Panc1 (cell line): Measurements from ENCODE around the gene ACOX3. TPM values are rescaled to one million over a fixed set of nuclear protein-coding genes. Genes with fewer than 3 reads are reported as not detected.

Experiments
- ATAC-seq: fragments of 200-7000 bp; cut with Tn5 transposase; 2 replicates; pipeline ENCODE4 v1.9.1; 2020; ENCODE audit warnings: mild to moderate bottlenecking, moderate library complexity
- BruUV-seq: library from RNA; stranded (reverse); fragments of 400-500 nt; replicated peaks from 2 replicates; lab custom pipeline; 2021; lab: Mats Ljungman, UMichigan
- CTCF ChIA-PET: fragments of 300-600 bp; sonication (Branson Sonifier 250); formaldehyde crosslinking; loops from one replicate; lab custom pipeline; 2022; ENCODE audit warnings: antibody characterized with exemption; lab: Charles Lee
- POLR2A ChIA-PET: fragments of 300-600 bp; sonication (Branson Sonifier 250); formaldehyde crosslinking; loops from one replicate; lab custom pipeline; 2022; ENCODE audit warnings: antibody characterized with exemption; lab: Charles Lee
- DNase-seq: peaks from one replicate; pipeline ENCODE4 v3.0.0-alpha.2; 2010; ENCODE audit warnings: low read depth, low spot score
- H3K27ac ChIP-seq: 2 replicates; pipeline ENCODE4 v1.5.1; 2011; ENCODE audit warnings: mild to moderate bottlenecking, low read length, inconsistent platforms
- H3K27me3 ChIP-seq: fragments of 200-500 bp; sonication (Bioruptor generic); 2 replicates; pipeline ENCODE4 v1.6.0; 2014; ENCODE audit warnings: low read length, inconsistent platforms; ENCODE audit not compliant: control insufficient read depth, insufficient read depth
- H3K36me3 ChIP-seq: fragments of 200-500 bp; sonication (Bioruptor generic); 2 replicates; pipeline ENCODE4 v1.5.1; 2014; ENCODE audit warnings: inconsistent platforms, mild to moderate bottlenecking, low read length, moderate library complexity; ENCODE audit not compliant: control insufficient read depth, insufficient read depth
- H3K4me1 ChIP-seq: 2 replicates; pipeline ENCODE4 v1.5.1; 2011; ENCODE audit warnings: inconsistent platforms, mild to moderate bottlenecking, low read length, moderate library complexity; ENCODE audit not compliant: control insufficient read depth, insufficient read depth
- H3K4me3 ChIP-seq, 2 experiments: 2 replicates each; pipeline ENCODE4 v1.5.1; 2011 to 2012; ENCODE audit warnings: low read depth in 2 of 2, low read length in 2 of 2, mild to moderate bottlenecking in 2 of 2, inconsistent platforms in 1 of 2, moderate library complexity in 1 of 2
- H3K9me3 ChIP-seq: fragments of 200-500 bp; sonication (Bioruptor generic); 2 replicates; pipeline ENCODE4 v1.5.1; 2014; ENCODE audit warnings: low read depth, mild to moderate bottlenecking, inconsistent platforms, low read length, moderate library complexity; ENCODE audit not compliant: control insufficient read depth, insufficient read depth
- POLR2AphosphoS5 ChIP-seq: IDR thresholded peaks from 2 replicates; pipeline ENCODE4 v1.6.1; 2012; ENCODE audit warnings: mild to moderate bottlenecking, low read depth, low read length, moderate library complexity
- REST ChIP-seq, 2 experiments: IDR thresholded peaks; 2 replicates each; pipeline ENCODE4 v1.6.1; 2011 to 2012; ENCODE audit warnings: low read depth in 2 of 2, control low read depth in 1 of 2, low read length in 1 of 2, mild to moderate bottlenecking in 1 of 2, moderate library complexity in 1 of 2; ENCODE audit not compliant: insufficient read depth in 1 of 2
- SIN3A ChIP-seq: IDR thresholded peaks from 2 replicates; pipeline ENCODE4 v1.6.1; 2012; ENCODE audit warnings: low read depth, mild to moderate bottlenecking, low read length, moderate library complexity, borderline replicate concordance; ENCODE audit not compliant: insufficient read depth
- TCF7L2 ChIP-seq: IDR thresholded peaks from 2 replicates; pipeline ENCODE4 v1.6.1; 2011; ENCODE audit warnings: mild to moderate bottlenecking, low read depth, low read length, inconsistent platforms
- in situ Hi-C: cut with HindIII; loops from 2 replicates; pipeline ENCODE4 v1.10.0; 2016; ENCODE audit warnings: low sequenced_read_pairs, low pct_unique_long_range_greater_than_20kb
- intact Hi-C: fragments of 100-400 bp; cut with micrococcal nuclease; formaldehyde crosslinking; loops from one replicate; pipeline ENCODE4 v1.10.0; 2022; ENCODE audit not compliant: unreplicated experiment
- total RNA-seq: library from RNA; stranded (reverse); gene quantifications from one replicate; pipeline ENCODE4 v1.2.1, GENCODE V29; 2021; ENCODE audit not compliant: unreplicated experiment
- TF ChIP-seq, protein P1 (sequence below): fragments of 450-650 bp; IDR thresholded peaks from 2 replicates; pipeline ENCODE4 v1.5.1; 2017; ENCODE audit warnings: mild to moderate bottlenecking

The ACOX3 gene
- total RNA-seq, 1 experiment from 2014 or later = 15.4 TPM

DNA sequence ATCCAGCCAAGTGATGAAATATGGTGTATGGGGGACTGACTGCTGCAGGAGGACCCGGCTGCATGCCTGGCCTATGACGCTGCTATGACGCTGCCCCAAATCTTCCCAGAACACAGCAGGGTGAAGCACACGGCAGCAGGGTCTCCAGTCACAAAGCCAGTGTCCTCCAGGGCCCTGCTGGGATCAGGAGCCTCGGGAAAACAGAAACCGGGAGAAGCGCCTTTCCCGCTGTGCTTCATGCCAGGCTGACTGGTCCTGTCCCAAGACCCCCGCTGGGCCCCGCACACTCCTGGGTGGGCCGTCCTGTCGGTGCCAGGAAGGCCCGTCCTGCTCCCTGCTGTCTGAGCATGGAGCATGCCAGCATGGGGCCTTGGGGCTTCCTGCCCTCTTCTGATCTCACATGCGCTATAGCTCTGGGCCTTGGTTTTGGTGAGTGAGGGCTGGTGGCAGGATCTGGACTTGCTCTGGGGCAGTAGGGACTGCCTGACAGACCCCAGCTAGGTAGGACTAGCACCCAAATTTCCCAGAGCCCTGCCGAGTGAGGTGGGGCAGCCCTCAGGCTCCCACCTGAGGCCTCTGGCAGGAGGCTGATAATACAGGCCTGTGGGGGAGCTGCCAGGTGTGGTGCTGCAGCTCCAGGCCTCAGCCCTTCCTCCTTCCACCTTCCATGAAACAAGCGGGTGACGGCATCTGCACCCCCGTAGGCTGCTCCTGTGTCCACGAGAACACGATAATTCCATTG, 64.0 kb downstream of the ACOX3 start:
- ATAC-seq = no peak
- CTCF ChIA-PET = no interaction called here

GRCh38 chr4:8374851-8375649, 65.5 kb downstream of the ACOX3 start:
- TF ChIP-seq POLR2AphosphoS5 (no peak), REST (IDR thresholded peaks at IDR 0.05; ENCODE audit: insufficient read depth in 1 of 2, low read depth in 2 of 2, low read length in 1 of 2) (no peak), TCF7L2 (no peak), SIN3A (no peak)
- TF ChIP-seq, protein P1, sequence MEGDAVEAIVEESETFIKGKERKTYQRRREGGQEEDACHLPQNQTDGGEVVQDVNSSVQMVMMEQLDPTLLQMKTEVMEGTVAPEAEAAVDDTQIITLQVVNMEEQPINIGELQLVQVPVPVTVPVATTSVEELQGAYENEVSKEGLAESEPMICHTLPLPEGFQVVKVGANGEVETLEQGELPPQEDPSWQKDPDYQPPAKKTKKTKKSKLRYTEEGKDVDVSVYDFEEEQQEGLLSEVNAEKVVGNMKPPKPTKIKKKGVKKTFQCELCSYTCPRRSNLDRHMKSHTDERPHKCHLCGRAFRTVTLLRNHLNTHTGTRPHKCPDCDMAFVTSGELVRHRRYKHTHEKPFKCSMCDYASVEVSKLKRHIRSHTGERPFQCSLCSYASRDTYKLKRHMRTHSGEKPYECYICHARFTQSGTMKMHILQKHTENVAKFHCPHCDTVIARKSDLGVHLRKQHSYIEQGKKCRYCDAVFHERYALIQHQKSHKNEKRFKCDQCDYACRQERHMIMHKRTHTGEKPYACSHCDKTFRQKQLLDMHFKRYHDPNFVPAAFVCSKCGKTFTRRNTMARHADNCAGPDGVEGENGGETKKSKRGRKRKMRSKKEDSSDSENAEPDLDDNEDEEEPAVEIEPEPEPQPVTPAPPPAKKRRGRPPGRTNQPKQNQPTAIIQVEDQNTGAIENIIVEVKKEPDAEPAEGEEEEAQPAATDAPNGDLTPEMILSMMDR = no peak
- Histone ChIP-seq H3K9me3 (no peaks in the 10 kb centered on the region), H3K36me3 (no peaks in the 10 kb centered on the region), H3K27ac (no peak overlapping the region), H3K27me3 (no peaks in the 10 kb centered on the region), H3K4me1 (no peaks in the 10 kb centered on the region), H3K4me3 (no peak overlapping the region)
- ChIA-PET POLR2A (no interaction called here), CTCF (no interaction called here)
- no peak for DNase-seq
- no TSS peak for BruUV-seq
- ATAC-seq = no peak
- in situ Hi-C loops = no loop called here
- intact Hi-C loops = no loop called here

More for the DNA sequence above, 64.0 kb downstream of the ACOX3 start:
- POLR2A ChIA-PET = no interaction called here
- H3K27ac ChIP-seq = no peak overlapping the region
- H3K4me1 ChIP-seq = no peaks in the 10 kb centered on the region
- no peaks in the 10 kb centered on the region for H3K27me3 ChIP-seq
- TF ChIP-seq TCF7L2 = no peak
- TF ChIP-seq SIN3A = no peak
- TF ChIP-seq REST (IDR thresholded peaks at IDR 0.05; ENCODE audit: insufficient read depth in 1 of 2, low read depth in 2 of 2, low read length in 1 of 2) = no peak
- TF ChIP-seq, protein P1 = no peak
- TF ChIP-seq POLR2AphosphoS5 = no peak
- H3K36me3 ChIP-seq = no peaks in the 10 kb centered on the region
- H3K4me3 ChIP-seq = no peak overlapping the region
- in situ Hi-C loops = no loop called here
- no peak for DNase-seq
- H3K9me3 ChIP-seq = no peaks in the 10 kb centered on the region
- intact Hi-C loops = no loop called here
- BruUV-seq = no TSS peak
